Pons (tissue), 1 donor: ENCODE data around the gene NFKBIL1.
A peak's percentile ranks its signal among the peaks of the same experiment; 100 is the strongest.

Experiments
- DNase-seq: peaks from one replicate; pipeline ENCODE4 v3.0.0-alpha.2; 2016; ENCODE audit warnings: low spot score

NFKBIL1 gene

DNA sequence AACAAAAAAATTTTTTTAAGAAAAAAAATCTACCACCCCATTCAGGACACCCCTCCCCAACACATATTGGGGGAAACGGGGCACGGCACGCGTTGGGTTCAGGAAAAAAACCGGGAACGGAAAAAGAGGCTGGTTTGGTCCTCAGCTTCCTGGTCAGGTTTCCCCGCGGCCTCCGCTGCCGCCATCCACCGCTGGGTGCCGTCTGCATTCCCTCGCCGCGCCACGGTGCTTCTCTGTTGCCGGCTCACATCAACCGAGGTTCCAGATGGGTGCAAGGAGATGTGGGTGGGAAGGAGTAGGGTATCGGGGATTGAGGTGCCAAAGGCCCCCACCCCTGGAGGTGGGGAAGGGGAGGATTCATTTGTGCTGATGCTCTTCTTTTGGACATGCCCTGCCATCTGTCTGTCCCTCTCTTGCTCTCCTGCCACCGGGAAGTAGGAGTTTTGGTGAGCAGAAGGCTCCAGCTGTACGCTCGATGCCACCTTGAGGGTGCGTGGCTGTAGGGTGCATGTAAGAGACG is 12.8 kb upstream of the NFKBIL1 start:
- DNase-seq: no peak

GRCh38 chr6:31535538-31536324 is 11.7 kb upstream of the NFKBIL1 start:
- no peak for DNase-seq

DNA sequence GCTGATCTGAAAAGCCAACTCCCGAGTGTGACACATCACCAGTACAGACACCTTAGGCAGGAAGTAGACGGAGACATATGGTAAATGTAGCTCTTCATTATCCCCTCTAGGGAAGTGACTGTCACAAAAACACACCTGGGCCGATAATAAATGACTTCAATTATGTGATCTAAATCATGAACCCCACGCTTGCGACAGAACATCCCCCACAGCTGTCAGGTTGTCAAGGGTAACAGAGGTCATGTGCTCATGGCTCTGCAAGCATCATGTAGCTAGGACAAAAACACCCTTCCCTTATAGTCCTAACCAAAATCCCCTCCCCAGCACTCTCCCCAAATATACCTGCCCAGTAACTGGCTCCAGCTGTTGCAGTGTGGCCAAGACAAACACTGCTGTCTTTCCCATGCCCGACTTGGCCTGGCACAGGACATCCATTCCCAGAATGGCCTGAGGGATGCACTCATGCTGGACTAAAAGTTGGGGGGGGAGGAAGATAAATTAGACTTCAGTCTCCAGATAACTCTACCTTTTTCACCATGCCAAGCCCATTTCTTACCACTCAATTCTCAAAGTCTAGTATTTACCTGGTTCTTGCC is 8.5 kb upstream of the NFKBIL1 start:
- DNase-seq: no peak

- DNase-seq: no peak
Observed at GRCh38 chr6:31540640-31541039, 6.8 kb upstream of the NFKBIL1 start.

DNA sequence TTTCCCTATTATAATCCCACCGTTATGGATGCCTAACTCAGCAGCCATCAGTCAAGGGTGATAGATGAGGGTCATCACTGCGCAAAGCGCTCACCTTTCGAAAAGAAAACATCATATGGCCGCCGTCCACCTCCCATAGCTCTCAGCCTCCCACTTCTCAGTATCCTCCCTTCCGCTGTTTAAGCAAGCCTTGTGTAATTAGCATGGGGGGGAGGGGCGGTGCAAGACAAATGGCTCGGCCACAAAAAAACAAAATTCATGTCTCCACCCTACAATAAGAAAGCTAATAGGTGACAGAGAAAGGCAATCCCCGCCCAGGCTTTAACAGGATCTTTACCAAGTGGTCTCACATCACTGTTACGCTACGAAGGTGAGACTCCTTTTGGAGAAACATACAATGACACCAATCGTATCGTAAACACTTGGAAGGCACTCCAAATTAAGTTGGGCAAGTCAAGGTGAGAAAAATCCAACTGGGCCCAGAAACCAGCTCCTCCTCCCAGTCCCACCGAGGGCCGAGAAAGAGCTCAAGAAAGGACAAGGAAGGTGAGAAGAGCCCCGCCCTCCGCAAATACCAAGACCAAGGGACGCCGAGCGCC is 6.2 kb upstream of the NFKBIL1 start:
- DNase-seq: no peak

GRCh38 chr6:31541658-31542521 is 5.5 kb upstream of the NFKBIL1 start, which contains the start of gene DDX39B:
TSS of gene DDX39B (minus strand) at chr6:31542003. CDS start at chr6:31540532, 1,471 bp downstream.
- peak; percentile 98 for DNase-seq

- no peak for DNase-seq
Observed at GRCh38 chr6:31543639-31544038, 3.8 kb upstream of the NFKBIL1 start.

DNA sequence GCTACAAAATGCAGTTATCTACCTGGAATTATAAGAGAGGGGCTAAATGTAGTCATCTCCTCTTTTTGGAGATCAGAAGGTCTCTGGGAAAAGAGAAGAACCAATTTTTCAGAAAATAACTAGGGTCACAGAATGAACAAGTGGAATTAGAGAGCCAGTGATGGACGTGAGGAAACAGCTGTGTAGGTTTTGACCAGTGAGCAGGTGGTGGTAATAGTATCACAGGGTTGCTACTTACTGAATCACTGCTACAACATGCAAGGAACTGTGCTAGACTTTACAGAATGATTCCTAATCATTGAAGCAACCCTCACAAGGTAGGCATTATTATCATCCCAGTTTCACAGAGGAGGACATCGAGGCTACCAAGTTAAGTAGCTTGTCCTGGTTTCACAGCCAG is 2.7 kb upstream of the NFKBIL1 start:
- no peak for DNase-seq

DNA sequence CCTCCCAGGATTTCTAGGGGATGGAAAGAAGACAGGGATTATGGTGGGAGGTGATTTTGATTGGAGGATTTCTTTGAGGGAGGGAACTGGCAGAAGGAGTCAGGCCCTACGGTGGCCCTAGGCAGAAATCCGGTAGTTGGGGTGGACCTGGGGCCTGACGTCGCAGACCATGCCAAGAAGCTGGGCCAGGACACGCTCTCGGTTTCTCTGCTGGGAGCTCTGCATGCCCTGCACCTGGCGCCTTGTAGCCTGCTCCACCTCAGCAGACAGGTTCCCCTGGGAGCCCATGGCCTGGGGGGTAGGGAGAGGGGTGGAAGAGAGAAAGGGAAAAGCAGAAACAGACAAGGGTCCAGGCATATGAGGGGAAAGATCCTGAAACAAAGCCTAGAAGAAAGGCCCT is 2.1 kb upstream of the NFKBIL1 start:
- DNase-seq: no peak

DNA sequence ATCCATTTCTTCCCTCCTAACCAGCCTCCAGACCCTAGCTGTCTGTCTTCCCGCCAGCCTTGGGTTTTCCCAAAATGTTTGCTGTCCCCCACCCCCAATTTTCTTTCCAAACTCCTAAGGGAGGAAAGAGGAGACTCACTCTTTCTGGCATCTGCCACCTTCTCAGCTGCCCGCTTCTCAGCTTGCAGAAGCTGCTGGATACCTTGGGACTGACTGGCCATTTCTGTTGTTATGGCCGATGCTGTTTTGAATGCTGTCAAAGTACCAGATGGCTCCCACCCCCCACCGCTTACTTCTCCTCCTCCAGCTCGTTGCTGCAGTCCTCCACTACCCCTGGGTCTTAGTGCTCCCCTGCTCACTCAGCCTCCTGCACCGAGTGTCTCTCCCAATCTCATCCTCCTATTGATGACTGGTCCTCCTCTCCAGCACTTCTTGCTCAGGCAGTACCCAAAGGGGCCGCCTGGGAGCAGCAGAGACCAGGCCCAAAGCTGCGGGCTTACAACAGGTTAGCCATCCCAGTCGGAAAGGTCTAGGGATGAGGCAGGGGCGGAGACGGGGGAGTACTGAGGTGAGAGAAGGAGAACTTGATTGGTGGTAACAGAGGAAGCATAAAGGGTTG is 960 bp upstream of the NFKBIL1 start, which contains the start of gene ATP6V1G2:
Gene ATP6V1G2 (minus strand): TSS at position 270 of the 619 bp plus-strand sequence. CDS start 49 bp downstream, at position 221.
- peak; percentile 96 for DNase-seq

DNA sequence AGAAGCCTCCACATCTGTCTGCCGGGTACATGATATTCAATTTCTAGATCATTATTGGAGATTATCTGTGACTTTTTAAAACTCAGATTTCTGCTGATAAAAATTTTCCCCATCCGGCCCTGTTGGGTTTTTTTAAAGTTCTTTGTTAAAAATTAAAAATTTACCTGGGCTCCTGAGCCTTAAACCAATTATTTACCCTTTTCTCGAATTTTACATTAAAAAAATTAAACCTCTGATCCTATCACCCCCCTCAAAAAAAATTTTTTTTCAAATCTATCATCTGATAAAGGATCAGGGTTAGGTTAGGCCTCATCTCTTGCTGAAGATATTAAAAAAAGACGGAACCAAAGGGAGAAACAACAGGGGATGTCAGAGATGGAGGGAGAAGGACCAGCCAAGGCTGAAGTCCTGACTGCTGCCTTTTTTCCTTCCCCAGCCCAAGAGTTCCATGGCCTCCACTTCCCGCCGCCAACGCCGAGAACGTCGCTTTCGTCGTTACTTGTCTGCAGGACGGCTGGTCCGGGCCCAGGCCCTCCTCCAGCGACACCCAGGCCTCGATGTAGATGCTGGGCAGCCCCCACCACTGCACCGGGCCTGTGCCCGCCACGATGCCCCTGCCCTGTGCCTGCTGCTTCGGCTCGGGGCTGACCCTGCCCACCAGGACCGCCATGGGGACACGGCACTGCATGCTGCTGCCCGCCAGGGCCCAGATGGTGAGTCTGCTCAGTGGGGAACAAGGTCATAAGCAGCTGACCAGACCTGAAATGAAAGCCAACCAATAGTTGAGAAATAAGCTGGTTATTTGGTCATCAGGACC is 527 bp downstream of the NFKBIL1 start:
- no peak for DNase-seq

- DNase-seq: no peak
Observed at GRCh38 chr6:31548544-31548873, 1.1 kb downstream of the NFKBIL1 start.

GRCh38 chr6:31551371-31551770 is 4.0 kb downstream of the NFKBIL1 start:
- DNase-seq: peak; percentile 77

DNA sequence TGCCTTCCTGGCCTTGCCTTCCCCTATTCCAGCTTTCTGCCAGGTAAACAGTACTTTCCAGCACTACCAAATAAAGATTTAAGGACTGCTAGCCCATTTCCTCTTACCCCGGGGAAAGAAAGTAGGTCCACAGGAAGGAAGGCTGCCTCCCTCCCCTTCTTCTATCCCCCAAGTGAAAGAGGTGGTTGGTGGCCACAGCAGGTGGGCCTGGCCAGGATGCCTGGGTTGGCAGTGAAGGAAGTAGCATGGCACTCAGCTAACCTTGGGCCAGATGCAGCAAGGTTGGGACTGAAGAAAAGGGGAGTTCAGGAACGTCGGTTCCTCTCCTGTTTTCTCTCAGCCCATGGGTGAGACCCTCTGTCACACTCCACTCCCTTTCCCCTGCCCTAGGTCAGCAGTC is 8.9 kb downstream of the NFKBIL1 start:
- no peak for DNase-seq

- DNase-seq: no peak
Observed at GRCh38 chr6:31557443-31558317, 10.3 kb downstream of the NFKBIL1 start.

DNA sequence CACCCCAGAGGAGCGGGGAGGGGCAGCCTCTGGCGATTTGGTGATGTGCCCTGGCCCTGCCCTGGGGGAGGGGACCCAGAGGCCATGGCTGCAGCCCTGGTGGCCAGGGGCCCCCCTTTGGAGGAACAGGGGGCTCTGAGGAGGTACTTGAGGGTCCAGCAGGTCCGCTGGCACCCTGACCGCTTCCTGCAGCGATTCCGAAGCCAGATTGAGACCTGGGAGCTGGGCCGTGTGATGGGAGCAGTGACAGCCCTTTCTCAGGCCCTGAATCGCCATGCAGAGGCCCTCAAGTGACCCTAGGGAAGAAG is 10.9 kb downstream of the NFKBIL1 start:
- no peak for DNase-seq

DNA sequence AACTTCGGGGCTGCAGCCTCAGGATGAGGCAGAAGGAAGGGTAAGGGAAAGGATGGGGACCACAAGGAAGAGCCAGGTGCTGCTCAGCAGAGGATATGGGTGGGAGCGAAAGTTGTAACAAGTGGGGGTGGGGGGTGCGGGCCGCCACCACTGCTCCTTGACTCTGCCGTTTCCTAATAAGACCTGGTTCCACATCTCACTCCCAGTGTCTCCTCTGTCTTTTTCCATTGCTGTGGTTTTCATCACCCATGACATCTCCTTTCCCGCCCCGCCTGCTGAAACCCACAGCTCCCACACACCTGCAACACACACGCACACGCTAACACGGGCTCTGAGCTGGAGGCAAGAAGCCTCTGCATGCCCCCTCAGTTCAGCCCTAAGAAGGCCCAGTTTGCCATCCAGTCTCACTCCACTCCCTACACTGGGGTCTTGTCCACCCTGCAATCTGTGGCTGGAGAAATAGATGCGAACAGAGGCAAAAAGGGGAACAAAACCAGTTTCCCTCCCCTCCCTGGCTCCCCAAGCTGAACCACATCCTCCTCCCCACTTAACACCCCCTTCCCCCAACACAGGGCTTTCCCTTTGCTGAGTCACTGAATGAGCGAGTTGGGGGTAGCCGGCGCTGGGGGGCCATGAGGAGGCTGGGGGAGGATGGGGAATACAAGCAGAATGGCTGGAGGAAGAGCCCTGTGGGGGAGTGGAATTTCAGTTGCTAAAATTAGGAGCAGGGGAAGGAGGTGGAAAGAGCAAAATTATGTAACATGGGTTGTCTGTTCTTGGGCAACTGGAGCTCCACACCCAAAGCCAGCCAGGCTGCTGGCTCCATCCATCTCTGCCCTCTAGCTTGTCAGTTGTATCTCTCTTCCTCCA is 11.5 kb downstream of the NFKBIL1 start:
- peak; percentile 72 for DNase-seq

GRCh38 chr6:31559606-31559957 is 12.2 kb downstream of the NFKBIL1 start:
- DNase-seq: no peak
